Skeletal muscle satellite cell (primary cell): ENCODE results near the gene F7.

Experiments used
- H3K27me3 ChIP-seq: 2 replicates; pipeline ENCODE4 v1.7.0; 2013; ENCODE audit warnings: low read length; ENCODE audit not compliant: control insufficient read depth, insufficient read depth
- H3K36me3 ChIP-seq: 2 replicates; pipeline ENCODE4 v1.7.0; 2013; ENCODE audit warnings: mild to moderate bottlenecking, control low read depth, low read length; ENCODE audit not compliant: insufficient read depth
- H3K4me1 ChIP-seq: 2 replicates; pipeline ENCODE4 v1.7.0; 2013; ENCODE audit warnings: low read length; ENCODE audit not compliant: control insufficient read depth, insufficient read depth
- H3K4me2 ChIP-seq: 2 replicates; pipeline ENCODE4 v1.7.0; 2013; ENCODE audit warnings: mild to moderate bottlenecking, low read length
- H3K4me3 ChIP-seq: 2 replicates; pipeline ENCODE4 v1.7.0; 2013; ENCODE audit warnings: low read length
- H3K9ac ChIP-seq: 2 replicates; pipeline ENCODE4 v1.7.0; 2013; ENCODE audit warnings: mild to moderate bottlenecking, low read depth, low read length, moderate library complexity
- H3K9me3 ChIP-seq: replicated peaks from 2 replicates; pipeline ENCODE4 v1.7.0; 2013; ENCODE audit warnings: mild to moderate bottlenecking, control low read depth, low read length

F7 gene

GRCh38 chr13:113090806-113091205 lies 14.8 kb upstream of the F7 start:
- no peak overlapping the region for H3K4me3 ChIP-seq
- no peak overlapping the region for H3K9ac ChIP-seq

GRCh38 chr13:113091211-113091771 lies 14.3 kb upstream of the F7 start:
- no peaks in the 10 kb centered on the region for H3K4me1 ChIP-seq
- H3K27me3 ChIP-seq = peaks cover 6% of the 10 kb centered on the region
- H3K36me3 ChIP-seq = peaks cover 8% of the 10 kb centered on the region
- H3K4me2 ChIP-seq = no peak overlapping the region
- H3K4me3 ChIP-seq = no peak overlapping the region
- H3K9ac ChIP-seq = no peak overlapping the region
- H3K9me3 ChIP-seq = no peaks in the 10 kb centered on the region

More at GRCh38 chr13:113090806-113091205, 14.8 kb upstream of the F7 start:
- H3K4me2 ChIP-seq = no peak overlapping the region
- H3K9me3 ChIP-seq = no peaks in the 10 kb centered on the region
- peaks cover 8% of the 10 kb centered on the region for H3K36me3 ChIP-seq
- H3K27me3 ChIP-seq = peaks cover 6% of the 10 kb centered on the region
- no peaks in the 10 kb centered on the region for H3K4me1 ChIP-seq

GRCh38 chr13:113091891-113092775 lies 13.5 kb upstream of the F7 start:
- H3K4me1 ChIP-seq = no peaks in the 10 kb centered on the region
- H3K4me3 ChIP-seq = no peak overlapping the region
- H3K27me3 ChIP-seq = peaks cover 6% of the 10 kb centered on the region
- no peak overlapping the region for H3K4me2 ChIP-seq
- H3K9ac ChIP-seq = no peak overlapping the region
- H3K36me3 ChIP-seq = peaks cover 8% of the 10 kb centered on the region
- H3K9me3 ChIP-seq = no peaks in the 10 kb centered on the region

GRCh38 chr13:113092776-113093579 lies 12.6 kb upstream of the F7 start:
- Histone ChIP-seq H3K9me3 (no peaks in the 10 kb centered on the region), H3K9ac (no peak overlapping the region), H3K4me3 (no peak overlapping the region), H3K4me2 (no peak overlapping the region), H3K27me3 (peaks cover 6% of the 10 kb centered on the region), H3K4me1 (no peaks in the 10 kb centered on the region), H3K36me3 (peaks cover 6% of the 10 kb centered on the region)

DNA sequence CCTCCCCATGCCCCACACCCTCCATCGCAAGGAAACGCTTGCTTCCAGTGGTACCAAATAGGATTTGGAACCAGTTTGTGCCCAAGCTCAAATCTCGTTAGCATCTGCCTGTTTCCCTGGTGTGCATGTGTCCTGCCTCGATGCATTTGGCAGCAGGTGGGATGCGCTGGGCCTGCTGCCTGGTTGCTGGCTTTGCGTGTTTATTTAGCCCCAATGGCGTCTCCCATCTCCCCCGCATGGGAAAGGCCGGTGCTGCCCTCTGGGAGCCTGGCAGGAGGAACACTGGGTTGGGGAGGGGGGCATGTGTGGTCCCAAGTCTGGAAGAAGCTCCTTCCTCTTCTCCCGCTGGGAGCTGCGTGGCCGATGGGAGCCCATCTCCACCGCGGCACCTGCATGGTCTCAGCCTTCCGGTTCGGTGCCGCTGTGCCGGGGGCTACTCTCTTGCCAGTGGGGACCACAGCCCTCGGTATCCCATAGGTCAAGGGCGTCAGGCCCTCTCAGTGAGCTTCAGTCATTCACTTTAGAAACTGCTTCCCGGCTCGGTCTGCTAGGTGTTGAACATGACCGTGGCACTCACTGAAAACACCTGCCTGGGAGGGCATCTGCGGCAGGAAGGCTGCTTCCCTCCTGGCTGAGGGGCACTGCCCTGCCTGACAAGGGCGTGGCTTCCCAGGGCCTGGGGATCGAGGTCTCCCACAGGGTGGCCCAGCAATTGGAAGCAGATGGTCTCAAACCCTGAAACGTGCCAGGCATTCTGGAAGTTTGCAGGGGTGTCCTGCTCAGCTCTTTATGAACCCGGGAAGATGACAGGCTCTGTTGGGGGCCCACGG lies 11.8 kb upstream of the F7 start:
- no peak overlapping the region for H3K9ac ChIP-seq
- no peaks in the 10 kb centered on the region for H3K9me3 ChIP-seq
- peaks cover 10% of the 10 kb centered on the region for H3K27me3 ChIP-seq
- H3K36me3 ChIP-seq = peaks cover 1% of the 10 kb centered on the region
- H3K4me1 ChIP-seq = no peaks in the 10 kb centered on the region
- H3K4me3 ChIP-seq = no peak overlapping the region
- H3K4me2 ChIP-seq = no peak overlapping the region

DNA sequence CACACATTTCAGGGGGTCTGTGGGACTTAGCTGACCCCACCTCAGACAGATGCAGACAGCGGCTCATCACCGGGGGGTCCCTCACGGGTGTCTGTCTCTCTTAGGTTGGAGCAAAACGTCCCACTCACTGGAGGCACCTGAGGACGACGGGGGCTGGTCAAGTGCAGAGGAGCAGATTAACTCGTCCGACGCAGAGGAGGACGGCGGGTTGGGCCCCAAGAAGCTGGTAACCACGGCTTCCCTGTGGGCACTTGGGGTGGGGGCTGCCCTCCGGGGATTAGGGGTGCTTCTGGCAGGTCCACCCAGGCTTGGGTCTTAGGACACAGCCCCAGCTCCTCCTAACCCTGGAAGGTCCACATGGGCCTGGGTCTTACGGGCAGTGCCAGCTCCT lies 11.2 kb upstream of the F7 start:
- H3K4me3 ChIP-seq = no peak overlapping the region
- H3K9ac ChIP-seq = no peak overlapping the region
- H3K36me3 ChIP-seq = no peaks in the 10 kb centered on the region
- no peaks in the 10 kb centered on the region for H3K4me1 ChIP-seq
- H3K4me2 ChIP-seq = no peak overlapping the region
- no peaks in the 10 kb centered on the region for H3K9me3 ChIP-seq
- peaks cover 11% of the 10 kb centered on the region for H3K27me3 ChIP-seq

GRCh38 chr13:113095146-113096051 lies 10.2 kb upstream of the F7 start:
- Histone ChIP-seq H3K4me1 (no peaks in the 10 kb centered on the region), H3K9me3 (no peaks in the 10 kb centered on the region), H3K4me2 (no peak overlapping the region), H3K27me3 (peaks cover 11% of the 10 kb centered on the region), H3K36me3 (no peaks in the 10 kb centered on the region), H3K9ac (no peak overlapping the region), H3K4me3 (no peak overlapping the region)

GRCh38 chr13:113096052-113096744 lies 9.4 kb upstream of the F7 start:
- Histone ChIP-seq H3K36me3 (no peaks in the 10 kb centered on the region), H3K4me2 (no peak overlapping the region), H3K9ac (no peak overlapping the region), H3K4me3 (no peak overlapping the region), H3K4me1 (no peaks in the 10 kb centered on the region), H3K27me3 (peaks cover 11% of the 10 kb centered on the region), H3K9me3 (no peaks in the 10 kb centered on the region)

GRCh38 chr13:113096745-113097305 lies 8.8 kb upstream of the F7 start:
- Histone ChIP-seq H3K4me3 (no peak overlapping the region), H3K9ac (no peak overlapping the region)

DNA sequence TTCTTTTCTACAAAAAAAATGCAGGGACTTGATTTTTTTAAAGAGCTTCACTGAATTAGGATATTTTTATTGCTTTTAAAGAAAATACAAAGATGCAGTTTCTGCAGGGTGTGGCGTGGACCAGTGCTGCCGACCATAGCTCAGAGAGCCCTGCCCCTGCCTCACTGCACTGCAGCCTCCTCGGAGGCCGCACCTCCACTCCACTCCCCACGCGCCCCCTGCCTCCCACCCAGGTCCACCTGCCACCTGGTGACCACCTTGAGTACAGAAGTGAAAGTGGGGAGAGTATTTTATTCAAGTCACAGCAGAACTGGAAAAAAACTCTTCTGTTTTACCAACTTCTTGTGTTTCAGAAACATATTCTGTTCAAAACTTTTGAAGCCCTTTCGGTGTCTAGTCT lies 7.9 kb upstream of the F7 start:
- H3K9ac ChIP-seq = no peak overlapping the region
- H3K27me3 ChIP-seq = peaks cover 14% of the 10 kb centered on the region
- H3K4me3 ChIP-seq = no peak overlapping the region
- no peaks in the 10 kb centered on the region for H3K4me1 ChIP-seq
- H3K9me3 ChIP-seq = no peaks in the 10 kb centered on the region
- H3K36me3 ChIP-seq = no peaks in the 10 kb centered on the region
- H3K4me2 ChIP-seq = peak overlapping the region; percentile 61

More at GRCh38 chr13:113096745-113097305, 8.8 kb upstream of the F7 start:
- peaks cover 11% of the 10 kb centered on the region for H3K27me3 ChIP-seq
- no peaks in the 10 kb centered on the region for H3K4me1 ChIP-seq
- no peak overlapping the region for H3K4me2 ChIP-seq
- no peaks in the 10 kb centered on the region for H3K9me3 ChIP-seq
- no peaks in the 10 kb centered on the region for H3K36me3 ChIP-seq
